ES-I3 (cell line): Measurements from ENCODE around the gene CYTH2.

Source experiments
- H3K36me3 ChIP-seq: 2 replicates; pipeline ENCODE4 v1.6.1; 2013; ENCODE audit warnings: mild to moderate bottlenecking, low read length, control low read depth, moderate library complexity; ENCODE audit not compliant: insufficient read depth
- H3K4me1 ChIP-seq: 2 replicates; pipeline ENCODE4 v1.6.1; 2013; ENCODE audit warnings: mild to moderate bottlenecking, control low read depth, low read length; ENCODE audit not compliant: insufficient read depth
- H3K9ac ChIP-seq: 2 replicates; pipeline ENCODE4 v1.6.1; 2013; ENCODE audit warnings: low read depth, mild to moderate bottlenecking, low read length, moderate library complexity
- H3K9me3 ChIP-seq: 2 replicates; pipeline ENCODE4 v1.6.1; 2013; ENCODE audit warnings: mild to moderate bottlenecking, low read length, moderate library complexity; ENCODE audit not compliant: control insufficient read depth, insufficient read depth

The CYTH2 gene

DNA sequence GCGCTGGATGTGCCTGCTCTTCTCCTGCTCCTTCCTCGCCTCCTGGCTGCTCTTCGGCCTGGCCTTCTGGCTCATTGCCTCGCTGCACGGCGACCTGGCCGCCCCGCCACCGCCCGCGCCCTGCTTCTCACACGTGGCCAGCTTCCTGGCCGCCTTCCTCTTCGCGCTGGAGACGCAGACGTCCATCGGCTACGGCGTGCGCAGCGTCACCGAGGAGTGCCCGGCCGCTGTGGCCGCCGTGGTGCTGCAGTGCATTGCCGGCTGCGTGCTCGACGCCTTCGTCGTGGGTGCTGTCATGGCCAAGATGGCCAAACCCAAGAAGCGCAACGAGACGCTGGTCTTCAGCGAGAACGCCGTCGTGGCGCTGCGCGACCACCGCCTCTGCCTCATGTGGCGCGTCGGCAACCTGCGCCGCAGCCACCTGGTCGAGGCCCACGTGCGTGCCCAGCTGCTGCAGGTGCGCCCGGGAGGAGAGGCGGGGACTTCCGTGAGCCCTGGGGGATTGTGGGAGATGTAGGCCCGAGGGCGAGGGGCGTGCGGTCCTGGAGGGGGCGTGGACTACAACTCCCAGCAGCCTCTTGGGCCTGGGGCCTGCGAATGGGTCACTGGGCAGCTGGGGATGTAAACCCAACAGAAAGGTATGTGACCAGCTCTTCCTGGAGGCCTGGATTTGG lies 7.0 kb upstream of the CYTH2 start:
- Histone ChIP-seq H3K9ac (no peak overlapping the region), H3K36me3 (no peaks in the 10 kb centered on the region), H3K9me3 (no peaks in the 10 kb centered on the region), H3K4me1 (no peaks in the 10 kb centered on the region)

DNA sequence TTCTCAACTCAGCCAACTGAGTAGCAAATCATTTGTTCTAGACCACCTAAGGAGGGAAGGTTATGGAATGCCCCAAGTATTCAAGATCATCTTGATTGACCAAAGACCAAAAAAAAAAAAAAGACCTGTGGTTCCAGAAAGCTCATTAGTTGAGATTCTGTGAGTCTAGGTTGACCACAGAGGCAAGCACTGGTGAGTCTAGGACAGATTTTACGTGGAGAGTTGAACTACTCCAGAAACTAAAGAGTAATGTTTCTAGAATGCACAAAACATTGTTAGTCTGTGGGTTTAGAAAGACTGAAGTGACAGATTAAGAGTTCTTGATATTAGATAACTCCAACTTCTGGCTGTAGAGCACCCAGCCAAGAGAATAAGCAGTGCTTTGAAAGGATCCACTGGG lies 4.0 kb upstream of the CYTH2 start:
- no peak overlapping the region for H3K9ac ChIP-seq
- H3K9me3 ChIP-seq, result no peaks in the 10 kb centered on the region
- H3K36me3 ChIP-seq, result no peaks in the 10 kb centered on the region
- no peaks in the 10 kb centered on the region for H3K4me1 ChIP-seq

- Histone ChIP-seq H3K36me3 (peaks cover 13% of the 10 kb centered on the region; the same call in 1 of the 2 replicates), H3K9ac (no peak overlapping the region; the same call in 1 of the 2 replicates), H3K9me3 (no peaks in the 10 kb centered on the region), H3K4me1 (no peaks in the 10 kb centered on the region)
Observed at GRCh38 chr19:48466561-48467325, 2.4 kb upstream of the CYTH2 start.

DNA sequence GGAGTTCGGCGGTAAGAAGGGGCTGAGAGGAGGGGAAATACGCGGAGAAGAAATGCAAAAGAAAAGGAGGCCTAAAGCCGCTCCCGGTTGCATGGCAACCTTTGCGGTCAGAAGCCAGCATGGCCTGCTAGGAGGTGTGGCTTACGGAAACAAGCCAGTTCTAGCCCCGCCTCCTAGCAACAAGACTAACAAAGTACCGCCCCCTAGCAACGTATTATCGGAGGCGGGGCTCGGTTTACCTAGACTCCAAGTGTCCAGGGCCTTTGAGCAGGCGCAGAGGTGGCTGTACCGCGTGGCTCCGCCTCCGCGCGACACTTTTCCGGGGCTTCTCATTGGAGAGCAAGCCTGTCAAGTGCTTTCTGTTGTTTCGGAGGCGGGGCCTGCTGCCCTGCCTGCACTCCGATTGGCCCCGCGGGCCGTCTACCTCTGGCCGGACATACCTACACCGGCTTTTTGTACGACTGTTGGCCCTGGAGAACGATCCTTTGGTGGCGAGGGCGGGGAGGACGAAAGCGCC lies 339 bp upstream of the CYTH2 start:
- peak overlapping the region; percentile 100; the same call in 1 of the 2 replicates for H3K9ac ChIP-seq
- H3K36me3 ChIP-seq, result peaks cover 19% of the 10 kb centered on the region
- H3K9me3 ChIP-seq, result no peaks in the 10 kb centered on the region
- no peaks in the 10 kb centered on the region for H3K4me1 ChIP-seq

DNA sequence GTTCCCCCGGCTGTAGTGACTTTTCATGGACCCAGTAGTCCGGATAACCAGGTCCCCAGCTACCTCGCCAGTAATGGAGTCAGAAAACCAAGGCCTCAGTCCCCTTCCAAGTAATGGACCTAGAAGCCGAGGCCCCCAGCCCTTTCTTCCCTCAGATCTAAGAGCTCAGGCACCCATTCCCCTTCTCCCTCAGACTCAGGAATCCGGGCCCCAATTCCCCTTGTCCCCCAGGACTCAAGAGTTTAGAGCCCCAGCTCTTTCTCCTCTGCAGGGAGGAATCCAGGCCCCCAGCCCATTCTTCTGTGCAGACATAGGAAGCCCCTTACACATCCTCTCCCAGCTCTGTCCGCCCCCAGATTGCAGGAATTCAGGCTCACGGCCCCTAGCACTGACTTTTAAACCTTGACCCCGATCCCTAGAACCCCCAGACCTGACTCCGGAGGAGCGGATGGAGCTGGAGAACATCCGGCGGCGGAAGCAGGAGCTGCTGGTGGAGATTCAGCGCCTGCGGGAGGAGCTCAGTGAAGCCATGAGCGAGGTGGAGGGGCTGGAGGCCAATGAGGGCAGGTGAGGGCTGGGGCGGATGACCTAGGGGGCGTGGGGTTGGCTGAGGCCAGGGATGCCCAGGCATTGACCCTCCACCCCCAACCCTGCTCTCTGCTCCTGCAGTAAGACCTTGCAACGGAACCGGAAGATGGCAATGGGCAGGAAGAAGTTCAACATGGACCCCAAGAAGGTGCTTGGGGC lies 938 bp downstream of the CYTH2 start:
- peak overlapping the region; percentile 100 for H3K9ac ChIP-seq
- no peaks in the 10 kb centered on the region for H3K9me3 ChIP-seq
- H3K4me1 ChIP-seq, result no peaks in the 10 kb centered on the region
- peaks cover 19% of the 10 kb centered on the region for H3K36me3 ChIP-seq

- Histone ChIP-seq H3K4me1 (no peaks in the 10 kb centered on the region), H3K9ac (no peak overlapping the region), H3K36me3 (peaks cover 24% of the 10 kb centered on the region), H3K9me3 (no peaks in the 10 kb centered on the region)
Observed at GRCh38 chr19:48470856-48471255, 1.7 kb downstream of the CYTH2 start.

DNA sequence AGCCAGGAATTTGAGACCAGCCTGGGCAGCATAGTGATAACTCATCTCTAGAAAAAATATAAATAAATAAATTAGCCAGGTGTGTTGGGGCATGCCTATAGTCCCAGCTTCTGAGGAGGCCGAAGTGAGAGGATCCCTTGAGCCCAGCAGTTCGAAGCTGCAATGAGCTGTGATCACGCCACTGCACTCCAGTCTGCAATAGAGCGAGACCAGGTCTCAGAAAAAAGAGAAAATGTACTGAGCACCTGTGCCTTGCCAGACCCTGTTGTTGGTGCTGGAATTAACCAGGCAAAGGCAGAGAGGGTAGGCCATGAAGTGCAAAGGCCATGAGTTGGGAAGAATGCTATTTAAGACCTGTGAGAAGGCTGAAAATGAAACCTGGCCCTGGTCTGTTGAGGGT lies 2.7 kb downstream of the CYTH2 start:
- peaks cover 26% of the 10 kb centered on the region for H3K36me3 ChIP-seq
- H3K4me1 ChIP-seq, result no peaks in the 10 kb centered on the region
- no peaks in the 10 kb centered on the region for H3K9me3 ChIP-seq
- H3K9ac ChIP-seq, result no peak overlapping the region

GRCh38 chr19:48473161-48473966 lies 4.2 kb downstream of the CYTH2 start:
- H3K9ac ChIP-seq, result no peak overlapping the region
- H3K4me1 ChIP-seq, result no peaks in the 10 kb centered on the region
- no peaks in the 10 kb centered on the region for H3K9me3 ChIP-seq
- peaks cover 26% of the 10 kb centered on the region for H3K36me3 ChIP-seq

DNA sequence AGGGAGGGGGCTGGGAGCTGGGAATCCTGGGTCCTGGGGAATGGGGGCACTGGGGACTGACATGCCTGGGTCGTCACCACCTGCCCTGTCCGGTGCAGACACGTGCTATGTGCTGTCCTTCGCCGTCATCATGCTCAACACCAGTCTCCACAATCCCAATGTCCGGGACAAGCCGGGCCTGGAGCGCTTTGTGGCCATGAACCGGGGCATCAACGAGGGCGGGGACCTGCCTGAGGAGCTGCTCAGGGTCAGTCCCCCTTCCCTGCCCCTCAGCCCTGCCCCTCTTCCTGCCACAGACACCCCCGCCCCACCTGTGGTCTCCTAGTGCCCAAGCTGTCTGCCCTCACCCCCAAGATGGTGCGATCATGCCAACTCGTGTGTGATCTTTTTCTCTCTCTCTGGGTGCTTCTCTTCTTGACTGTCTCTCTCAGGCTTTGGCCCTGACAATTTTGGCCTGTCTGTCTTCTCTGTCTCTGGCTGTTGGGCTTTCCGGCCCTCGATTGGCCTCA lies 5.0 kb downstream of the CYTH2 start:
- peaks cover 26% of the 10 kb centered on the region for H3K36me3 ChIP-seq
- no peaks in the 10 kb centered on the region for H3K4me1 ChIP-seq
- H3K9ac ChIP-seq, result no peak overlapping the region
- H3K9me3 ChIP-seq, result no peaks in the 10 kb centered on the region

GRCh38 chr19:48475369-48476068 lies 6.3 kb downstream of the CYTH2 start:
- no peak overlapping the region for H3K9ac ChIP-seq
- no peaks in the 10 kb centered on the region for H3K4me1 ChIP-seq
- peaks cover 24% of the 10 kb centered on the region for H3K36me3 ChIP-seq
- no peaks in the 10 kb centered on the region for H3K9me3 ChIP-seq

DNA sequence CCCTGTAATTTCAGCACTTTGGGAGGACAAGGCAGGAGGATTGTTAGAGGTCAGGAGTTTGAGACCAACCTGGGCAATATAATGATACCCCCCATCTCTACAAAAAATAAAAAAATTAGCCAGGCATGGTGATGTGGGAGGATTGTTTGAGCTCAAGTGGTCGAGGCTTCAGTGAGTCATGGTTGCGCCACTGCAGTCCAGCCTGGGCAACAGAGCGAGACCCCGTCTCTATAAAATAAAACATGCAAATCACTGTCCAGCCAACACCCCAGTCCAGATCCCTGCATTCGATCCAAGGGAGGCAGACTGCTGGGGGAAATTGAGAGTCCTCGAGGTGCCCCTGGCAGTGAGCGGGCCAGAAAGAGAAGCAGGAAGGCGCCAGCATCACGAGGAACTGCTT lies 7.0 kb downstream of the CYTH2 start:
- no peaks in the 10 kb centered on the region for H3K9me3 ChIP-seq
- H3K9ac ChIP-seq, result no peak overlapping the region
- peaks cover 18% of the 10 kb centered on the region for H3K36me3 ChIP-seq
- no peaks in the 10 kb centered on the region for H3K4me1 ChIP-seq

- Histone ChIP-seq H3K4me1 (no peaks in the 10 kb centered on the region), H3K9me3 (no peaks in the 10 kb centered on the region), H3K9ac (no peak overlapping the region), H3K36me3 (peaks cover 13% of the 10 kb centered on the region)
Observed at GRCh38 chr19:48477067-48477685, 8.0 kb downstream of the CYTH2 start.
